DND-41 (cell line): ENCODE data around the gene MGA.
A peak's percentile ranks its signal among the peaks of the same experiment; 100 is the strongest.

Experiments
- ATAC-seq: fragments of 200-7000 bp; cut with Tn5 transposase; 3 replicates; pipeline ENCODE4 v1.9.1; 2021; ENCODE audit warnings: low read depth; ENCODE audit not compliant: insufficient read depth
- DNase-seq: peaks from one replicate; pipeline ENCODE4 v3.0.0-alpha.2; 2020
- H2AFZ ChIP-seq: 2 replicates; pipeline ENCODE4 v1.6.0; 2012; ENCODE audit warnings: low read depth, low read length
- H3K27ac ChIP-seq: 2 replicates; pipeline ENCODE4 v1.5.1; 2012; ENCODE audit warnings: low read length, inconsistent platforms
- H3K27me3 ChIP-seq: fragments of 200-600 bp; sonication (generic); 2 replicates; pipeline ENCODE4 v1.6.0; 2012; ENCODE audit warnings: low read length, mild to moderate bottlenecking, inconsistent platforms; ENCODE audit not compliant: insufficient read depth, poor library complexity
- H3K36me3 ChIP-seq: 2 replicates; pipeline ENCODE4 v1.5.1; 2012; ENCODE audit warnings: low read length, inconsistent platforms; ENCODE audit not compliant: insufficient read depth
- H3K4me1 ChIP-seq: 2 replicates; pipeline ENCODE4 v1.5.1; 2012; ENCODE audit warnings: mild to moderate bottlenecking, low read length; ENCODE audit not compliant: insufficient read depth
- H3K4me2 ChIP-seq: 2 replicates; pipeline ENCODE4 v1.6.0; 2012; ENCODE audit warnings: mild to moderate bottlenecking, moderate library complexity, low read length, inconsistent platforms; ENCODE audit not compliant: insufficient read depth
- H3K4me3 ChIP-seq, 2 experiments: fragments of 200-600 bp in 1 of 2; shearing (Covaris generic) in 1 of 2; 2 replicates each; pipeline ENCODE4 v1.5.1; 2012 to 2016; ENCODE audit warnings: inconsistent platforms in 2 of 2, low read length in 2 of 2, mild to moderate bottlenecking in 2 of 2, low read depth in 1 of 2, moderate library complexity in 1 of 2
- H3K79me2 ChIP-seq: 2 replicates; pipeline ENCODE4 v1.6.0; 2012; ENCODE audit warnings: low read length, inconsistent platforms; ENCODE audit not compliant: insufficient read depth
- H3K9ac ChIP-seq: 2 replicates; pipeline ENCODE4 v1.6.0; 2012; ENCODE audit warnings: low read depth, mild to moderate bottlenecking, inconsistent platforms, low read length, moderate library complexity
- H3K9me3 ChIP-seq: 2 replicates; pipeline ENCODE4 v1.5.1; 2012; ENCODE audit warnings: low read length, moderate library complexity, mild to moderate bottlenecking, inconsistent platforms; ENCODE audit not compliant: insufficient read depth, severe bottlenecking
- H4K20me1 ChIP-seq: 2 replicates; pipeline ENCODE4 v1.6.0; 2012; ENCODE audit warnings: low read length; ENCODE audit not compliant: insufficient read depth
- CTCF ChIP-seq: IDR thresholded peaks from 2 replicates; pipeline ENCODE4 v1.5.1; 2012; ENCODE audit warnings: borderline replicate concordance, low read length, moderate library complexity, mild to moderate bottlenecking; ENCODE audit not compliant: poor library complexity, severe bottlenecking; ENCODE audit errors: extremely low read depth
- EZH2 ChIP-seq: IDR thresholded peaks from 3 replicates; pipeline ENCODE4 v1.6.1; 2012; ENCODE audit warnings: borderline replicate concordance, low read depth, mild to moderate bottlenecking, moderate library complexity, low read length, inconsistent platforms; ENCODE audit not compliant: severe bottlenecking

The MGA gene

GRCh38 chr15:41661518-41662225, 1.5 kb downstream of the MGA start:
- Histone ChIP-seq H3K27me3 (no peaks in the 10 kb centered on the region), H3K9ac (peak overlapping the region; percentile 86), H3K9me3 (no peaks in the 10 kb centered on the region), H3K79me2 (peaks cover 61% of the 10 kb centered on the region), H2AFZ (peak overlapping the region; percentile 71), H3K27ac (peak overlapping the region; percentile 99), H3K4me3 (peak overlapping the region; percentile 44 to 69), H3K36me3 (no peaks in the 10 kb centered on the region), H3K4me1 (peaks cover 78% of the 10 kb centered on the region), H4K20me1 (peaks cover 4% of the 10 kb centered on the region), H3K4me2 (peak overlapping the region; percentile 87)
- ATAC-seq (peak; percentile 73), DNase-seq (peak; percentile 88)
- TF ChIP-seq CTCF (no peak), EZH2 (no peak)

DNA sequence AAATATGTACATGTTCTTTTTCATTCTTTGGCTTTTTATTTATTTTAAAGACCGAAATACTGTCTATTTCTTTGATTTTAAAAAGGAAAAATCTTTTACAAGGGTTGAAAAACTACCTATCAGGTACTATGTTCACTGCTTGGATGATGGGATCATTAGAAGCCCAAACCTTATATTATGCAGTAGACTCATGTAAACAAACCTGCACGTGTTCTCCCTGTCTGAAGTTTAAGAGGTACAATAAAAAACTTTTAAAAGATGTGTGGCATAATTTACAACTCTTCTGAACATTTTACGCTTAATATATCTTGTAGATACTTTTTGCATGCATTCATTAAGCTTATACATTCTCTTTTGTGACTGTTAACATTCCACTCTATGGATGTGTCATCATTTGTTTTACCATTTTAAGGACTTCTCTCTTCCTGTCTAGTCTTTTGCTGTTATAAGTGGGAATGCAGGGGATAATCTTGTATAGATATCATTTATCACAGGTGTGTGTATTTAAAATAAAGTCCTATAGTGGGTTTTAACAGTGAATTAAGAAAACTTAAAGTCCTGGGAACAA, 6.2 kb downstream of the MGA start:
- Histone ChIP-seq H3K4me3 (no peak overlapping the region), H2AFZ (no peak overlapping the region), H4K20me1 (peaks cover 7% of the 10 kb centered on the region), H3K9ac (no peak overlapping the region), H3K27me3 (no peaks in the 10 kb centered on the region), H3K9me3 (no peaks in the 10 kb centered on the region), H3K27ac (peak overlapping the region; percentile 28; the same call in 1 of the 2 replicates), H3K4me1 (peaks cover 47% of the 10 kb centered on the region), H3K79me2 (peaks cover 97% of the 10 kb centered on the region), H3K4me2 (no peak overlapping the region), H3K36me3 (peaks cover 10% of the 10 kb centered on the region; the same call in 1 of the 2 replicates)
- ATAC-seq (no peak), DNase-seq (no peak)
- TF ChIP-seq EZH2 (no peak), CTCF (no peak)

DNA sequence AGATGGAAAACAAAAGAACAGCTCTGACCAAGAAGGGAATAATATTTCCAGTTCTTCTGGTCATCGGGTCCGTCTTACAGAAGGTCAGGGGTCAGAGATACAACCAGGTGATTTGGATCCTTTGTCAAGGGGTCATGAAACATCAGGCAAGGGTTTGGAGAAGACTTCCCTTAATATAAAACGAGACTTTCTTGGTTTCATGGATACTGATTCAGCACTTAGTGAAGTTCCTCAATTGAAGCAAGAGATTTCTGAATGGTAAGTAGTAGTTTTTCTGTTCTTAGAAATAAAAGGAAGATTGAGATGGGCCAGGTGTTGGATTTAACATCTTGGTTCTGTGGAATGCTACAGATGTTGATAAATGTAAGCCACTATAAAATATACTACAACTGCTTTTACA, 9.5 kb downstream of the MGA start:
- Histone ChIP-seq H3K4me3 (no peak overlapping the region), H2AFZ (no peak overlapping the region), H3K4me2 (no peak overlapping the region), H3K36me3 (peaks cover 10% of the 10 kb centered on the region; the same call in 1 of the 2 replicates), H3K9ac (no peak overlapping the region), H3K4me1 (peaks cover 19% of the 10 kb centered on the region), H4K20me1 (peaks cover 9% of the 10 kb centered on the region; the same call in 1 of the 2 replicates), H3K27ac (no peak overlapping the region), H3K27me3 (no peaks in the 10 kb centered on the region), H3K9me3 (no peaks in the 10 kb centered on the region), H3K79me2 (peaks cover 97% of the 10 kb centered on the region)
- no peak for ATAC-seq
- no peak for DNase-seq
- TF ChIP-seq EZH2 (no peak), CTCF (no peak)
